ENCODE results near the gene ABLIM1.

The ABLIM1 gene

GRCh38 chr10:114470361-114470760 lies 187.7 kb downstream of the ABLIM1 start (continued):
- TF ChIP-seq MEIS1 (CRISPR knock-in tag; IDR thresholded peaks at IDR 0.05; ENCODE audit: borderline replicate concordance): no peak

GRCh38 chr10:114458955-114459354 lies 199.1 kb downstream of the ABLIM1 start:
- H3K36me3 ChIP-seq (ENCODE audit: control insufficient read depth in 2 of 2, insufficient read depth in 1 of 2, low read length in 2 of 2): no peaks in the 10 kb centered on the region; a peak in 1 of 3 replicates

GRCh38 chr10:114458216-114458920 lies 199.7 kb downstream of the ABLIM1 start:
- Histone ChIP-seq H3K27ac (ENCODE audit: extremely low read depth, low read depth, low read length) (no peak overlapping the region), H3K4me3 (ENCODE audit: low read depth, low read length) (no peak overlapping the region), H3K36me3 (ENCODE audit: control insufficient read depth in 2 of 2, insufficient read depth in 1 of 2, low read length in 2 of 2) (no peaks in the 10 kb centered on the region; a peak in 1 of 3 replicates), H3K4me1 (ENCODE audit: control insufficient read depth, insufficient read depth, low read length) (no peaks in the 10 kb centered on the region), H3K9me3 (ENCODE audit: control insufficient read depth, insufficient read depth, low read depth, low read length) (no peaks in the 10 kb centered on the region)
- no peak for TF ChIP-seq ZSCAN30 (tag by site-specific recombination; IDR thresholded peaks at IDR 0.05)
- no peak for TF ChIP-seq ZBTB8A (tag by site-specific recombination; IDR thresholded peaks at IDR 0.05)
- TF ChIP-seq ZNF626 (tag by site-specific recombination; IDR thresholded peaks at IDR 0.05): no peak
- TF ChIP-seq ZNF19 (tag by site-specific recombination; IDR thresholded peaks at IDR 0.05; ENCODE audit: low read depth): no peak
- TF ChIP-seq ZNF48 (tag by site-specific recombination; IDR thresholded peaks at IDR 0.05): no peak
- no peak for TF ChIP-seq ZNF658 (tag by site-specific recombination; IDR thresholded peaks at IDR 0.05)
- TF ChIP-seq ZNF76 (tag by site-specific recombination; IDR thresholded peaks at IDR 0.05; ENCODE audit: borderline replicate concordance, low read depth): no peak
- no peak for TF ChIP-seq ZNF23 (tag by site-specific recombination; IDR thresholded peaks at IDR 0.05; ENCODE audit: borderline replicate concordance)
- no peak for TF ChIP-seq ZNF548 (tag by site-specific recombination; IDR thresholded peaks at IDR 0.05)
- no peak for TF ChIP-seq GLIS2 (tag by site-specific recombination; IDR thresholded peaks at IDR 0.05)
- TF ChIP-seq ZNF239 (tag by site-specific recombination; IDR thresholded peaks at IDR 0.05): no peak
- no peak for TF ChIP-seq ZNF175 (tag by site-specific recombination; IDR thresholded peaks at IDR 0.05)
- TF ChIP-seq ZNF362 (tag by site-specific recombination; IDR thresholded peaks at IDR 0.05): no peak
- no peak for TF ChIP-seq ZSCAN18 (tag by site-specific recombination; IDR thresholded peaks at IDR 0.05)
- no peak for TF ChIP-seq CTCF (tag by site-specific recombination; IDR thresholded peaks at IDR 0.05)
- TF ChIP-seq ZBTB44 (tag by site-specific recombination; IDR thresholded peaks at IDR 0.05): no peak
- TF ChIP-seq SCRT2 (tag by site-specific recombination; IDR thresholded peaks at IDR 0.05): no peak
- TF ChIP-seq ZNF610 (tag by site-specific recombination; IDR thresholded peaks at IDR 0.05; ENCODE audit: borderline replicate concordance): no peak
- CTCF ChIA-PET: interaction anchor here (0.6 to 2.5 kb wide), 18 partner anchors 9 to 413 kb away, joined by 3 to 30 read pairs (median 3); no protein-coding TSS in a partner anchor
- POLR2A ChIA-PET: no interaction called here

More at GRCh38 chr10:114458955-114459354, 199.1 kb downstream of the ABLIM1 start:
- H3K4me3 ChIP-seq (ENCODE audit: low read depth, low read length): no peak overlapping the region
- H3K27ac ChIP-seq (ENCODE audit: extremely low read depth, low read depth, low read length): no peak overlapping the region
- ChIA-PET POLR2A (no interaction called here), CTCF (interaction anchor here (0.6 to 2.5 kb wide), 22 partner anchors 9 to 413 kb away, joined by 3 to 30 read pairs (median 3); partner anchors contain the start of gene VWA2)
- H3K9me3 ChIP-seq (ENCODE audit: control insufficient read depth, insufficient read depth, low read depth, low read length): no peaks in the 10 kb centered on the region
- no peak for TF ChIP-seq SP2 (tag by site-specific recombination; IDR thresholded peaks at IDR 0.05)
- TF ChIP-seq ZNF654 (tag by site-specific recombination; IDR thresholded peaks at IDR 0.05; ENCODE audit: low read depth): peak; percentile 33
- H3K4me1 ChIP-seq (ENCODE audit: control insufficient read depth, insufficient read depth, low read length): no peaks in the 10 kb centered on the region
